Left colon (tissue), 2 donors: Measurements from ENCODE around the gene CACNA2D2. TPM values are rescaled to one million over a fixed set of nuclear protein-coding genes. Genes with fewer than 3 reads are reported as not detected.
"Not testable (repeated sequence)": the region's sequence is repeated elsewhere in the genome, so short reads cannot be mapped to it uniquely, and the experiment has no call there.

Experiments used
- ATAC-seq: fragments of 200-7000 bp; cut with Tn5 transposase; one replicate; pipeline ENCODE4 v1.9.1; 2020; ENCODE audit warnings: mild to moderate bottlenecking, moderate library complexity
- DNase-seq, 2 donors: peaks; one replicate each; pipeline ENCODE4 v3.0.0-alpha.2; 2020
- intact Hi-C, 2 donors: fragments of 100-400 bp; cut with DNase I in 1 of 2; cut with micrococcal nuclease in 1 of 2; formaldehyde crosslinking; loops; one replicate each; pipeline versions ENCODE4 v1.11.2 to v1.14.0; 2022; cut with DNase I, micrococcal nuclease
- total RNA-seq, 2 donors: library from RNA; stranded (reverse); fragmentation: NEBNext Ultra II Directional; extraction: Animal tissue kit (Norgen Biotek cat#: 25700); gene quantifications; one replicate each; pipeline ENCODE4 v1.2.1, GENCODE V29; 2021
- donor health status: DM: no; HTN: no; CAD: no.
- donor health status: DM: yes; HTN: yes; CAD: no.

CACNA2D2 gene
- total RNA-seq, 2 donors from 2014 or later, result 1.9 to 3.2 TPM

- DNase-seq (no peak), ATAC-seq (no peak)
- intact Hi-C loops, result loop anchor here in 1 of 2 donors (10.0 kb wide), 1 partner anchor 169 kb away; no protein-coding TSS in a partner anchor
Observed at GRCh38 chr3:50533316-50533715, 29.9 kb upstream of the CACNA2D2 start.

- intact Hi-C loops, result loop anchor here in 1 of 2 donors (10.0 kb wide), 1 partner anchor 167 kb away; no protein-coding TSS in a partner anchor
- ATAC-seq (no peak), DNase-seq (no peak)
Observed at GRCh38 chr3:50532062-50532705, 28.8 kb upstream of the CACNA2D2 start.

- DNase-seq (no peak), ATAC-seq (no peak)
- intact Hi-C loops, result loop anchor here in 1 of 2 donors (10.0 kb wide), 1 partner anchor 166 kb away; no protein-coding TSS in a partner anchor
Observed at GRCh38 chr3:50531201-50531600, 27.8 kb upstream of the CACNA2D2 start.

- ATAC-seq (no peak), DNase-seq (no peak)
- intact Hi-C loops, result loop anchor here in 1 of 2 donors (10.0 kb wide), 1 partner anchor 165 kb away; no protein-coding TSS in a partner anchor
Observed at GRCh38 chr3:50530001-50530970, 26.9 kb upstream of the CACNA2D2 start.

GRCh38 chr3:50525987-50526386 is 22.6 kb upstream of the CACNA2D2 start:
- DNase-seq (peak; percentile 40 to 50), ATAC-seq (peak; percentile 52)
- intact Hi-C loops, result no loop called here

GRCh38 chr3:50525191-50525910 is 21.9 kb upstream of the CACNA2D2 start:
- DNase-seq (no peak), ATAC-seq (no peak)
- intact Hi-C loops, result no loop called here

GRCh38 chr3:50524746-50525145 is 21.3 kb upstream of the CACNA2D2 start:
- DNase-seq (no peak), ATAC-seq (no peak)
- intact Hi-C loops, result no loop called here

GRCh38 chr3:50523279-50523811 is 19.9 kb upstream of the CACNA2D2 start:
- intact Hi-C loops, result no loop called here
- ATAC-seq, result no peak

GRCh38 chr3:50521572-50521971 is 18.1 kb upstream of the CACNA2D2 start:
- intact Hi-C loops, result no loop called here
- DNase-seq, result no peak
- ATAC-seq, result no peak

More at GRCh38 chr3:50523279-50523811, 19.9 kb upstream of the CACNA2D2 start:
- DNase-seq, result no peak

- intact Hi-C loops, result no loop called here
- ATAC-seq, result no peak
- no peak for DNase-seq
Observed at GRCh38 chr3:50520849-50521248, 17.4 kb upstream of the CACNA2D2 start.

- DNase-seq, result peak; percentile 56 to 76
- peak; percentile 82 for ATAC-seq
- intact Hi-C loops, result no loop called here
Observed at GRCh38 chr3:50519471-50520089, 16.1 kb upstream of the CACNA2D2 start.

- no peak for DNase-seq
- ATAC-seq, result no peak
- intact Hi-C loops, result no loop called here
Observed at GRCh38 chr3:50518436-50518835, 15.0 kb upstream of the CACNA2D2 start.

- intact Hi-C loops, result no loop called here
- DNase-seq (no peak), ATAC-seq (no peak)
Observed at GRCh38 chr3:50517721-50518206, 14.3 kb upstream of the CACNA2D2 start.

- ATAC-seq, result no peak
- intact Hi-C loops, result no loop called here
- DNase-seq, result no peak
Observed at GRCh38 chr3:50516440-50516871, 13.0 kb upstream of the CACNA2D2 start.

- intact Hi-C loops, result no loop called here
- peak; percentile 30 to 38 for DNase-seq
Observed at GRCh38 chr3:50515565-50516439, 12.4 kb upstream of the CACNA2D2 start.

GRCh38 chr3:50512908-50513307 is 9.5 kb upstream of the CACNA2D2 start:
- intact Hi-C loops, DNase-seq, ATAC-seq: not testable (repeated sequence)

More at GRCh38 chr3:50515565-50516439, 12.4 kb upstream of the CACNA2D2 start:
- ATAC-seq, result peak; percentile 65

GRCh38 chr3:50512131-50512530 is 8.7 kb upstream of the CACNA2D2 start:
- intact Hi-C loops, result no loop called here
- no peak for DNase-seq
- ATAC-seq, result no peak
